ENCODE results near the gene CDC42SE1. TPM values are rescaled to one million over a fixed set of nuclear protein-coding genes. Genes with fewer than 3 reads are reported as not detected.

The CDC42SE1 gene
- total RNA-seq, 1 donor from 2014 or later = 115 TPM

- H3K4me1 Mint-ChIP-seq = peaks cover 3% of the 10 kb centered on the region
- H3K9me3 Mint-ChIP-seq = no peaks in the 10 kb centered on the region
- no peak for TF ChIP-seq CTCF (conservative IDR thresholded peaks at IDR 0.05)
- no peaks in the 10 kb centered on the region for H3K36me3 Mint-ChIP-seq (ENCODE audit: low read depth)
- H3K27me3 Mint-ChIP-seq (ENCODE audit: low read depth) = no peaks in the 10 kb centered on the region
- H3K4me3 Mint-ChIP-seq = no peak overlapping the region
- no peak for DNase-seq (ENCODE audit: low read depth, low spot score)
- no peak overlapping the region for H3K27ac Mint-ChIP-seq (ENCODE audit: unreplicated experiment)
Observed at GRCh38 chr1:151026460-151026859, 33.0 kb downstream of the CDC42SE1 start.

- Mint-ChIP-seq H3K4me1 (peaks cover 3% of the 10 kb centered on the region), H3K4me3 (no peak overlapping the region), H3K27me3 (ENCODE audit: low read depth) (no peaks in the 10 kb centered on the region), H3K9me3 (no peaks in the 10 kb centered on the region), H3K36me3 (ENCODE audit: low read depth) (no peaks in the 10 kb centered on the region), H3K27ac (ENCODE audit: unreplicated experiment) (no peak overlapping the region)
- DNase-seq (ENCODE audit: low read depth, low spot score) = peak; percentile 78
- TF ChIP-seq CTCF (conservative IDR thresholded peaks at IDR 0.05) = peak; percentile 76
Observed at GRCh38 chr1:151024540-151025146, 34.8 kb downstream of the CDC42SE1 start.

GRCh38 chr1:151013518-151013917 lies 45.9 kb downstream of the CDC42SE1 start:
- Mint-ChIP-seq H3K27ac (ENCODE audit: unreplicated experiment) (peak overlapping the region; percentile 11), H3K4me3 (peak overlapping the region; percentile 13), H3K27me3 (ENCODE audit: low read depth) (no peaks in the 10 kb centered on the region), H3K36me3 (ENCODE audit: low read depth) (no peaks in the 10 kb centered on the region), H3K4me1 (peaks cover 33% of the 10 kb centered on the region), H3K9me3 (no peaks in the 10 kb centered on the region)
- no peak for DNase-seq (ENCODE audit: low read depth, low spot score)
- no peak for TF ChIP-seq CTCF (conservative IDR thresholded peaks at IDR 0.05)

- Mint-ChIP-seq H3K27me3 (ENCODE audit: low read depth) (no peaks in the 10 kb centered on the region), H3K4me3 (peak overlapping the region; percentile 13), H3K9me3 (no peaks in the 10 kb centered on the region), H3K36me3 (ENCODE audit: low read depth) (no peaks in the 10 kb centered on the region), H3K27ac (ENCODE audit: unreplicated experiment) (no peak overlapping the region), H3K4me1 (peaks cover 39% of the 10 kb centered on the region)
- no peak for TF ChIP-seq CTCF (conservative IDR thresholded peaks at IDR 0.05)
- no peak for DNase-seq (ENCODE audit: low read depth, low spot score)
Observed at GRCh38 chr1:151012684-151013471, 46.5 kb downstream of the CDC42SE1 start.

- H3K27me3 Mint-ChIP-seq (ENCODE audit: low read depth) = no peaks in the 10 kb centered on the region
- H3K36me3 Mint-ChIP-seq (ENCODE audit: low read depth) = no peaks in the 10 kb centered on the region
- peaks cover 55% of the 10 kb centered on the region for H3K4me1 Mint-ChIP-seq
- TF ChIP-seq CTCF (conservative IDR thresholded peaks at IDR 0.05) = no peak
- no peaks in the 10 kb centered on the region for H3K9me3 Mint-ChIP-seq
- DNase-seq (ENCODE audit: low read depth, low spot score) = no peak
- H3K4me3 Mint-ChIP-seq = peak overlapping the region; percentile 72
- no peak overlapping the region for H3K27ac Mint-ChIP-seq (ENCODE audit: unreplicated experiment)
Observed at GRCh38 chr1:151011154-151011850, 48.1 kb downstream of the CDC42SE1 start.
